Calu3 (cell line): Measurements from ENCODE around the gene ZFYVE27. TPM values are rescaled to one million over a fixed set of nuclear protein-coding genes. Genes with fewer than 3 reads are reported as not detected.

Experiments used
- BruUV-seq: library from RNA; stranded (reverse); fragments of 400-500 nt; replicated peaks from 2 replicates; lab custom pipeline; 2021; lab: Mats Ljungman, UMichigan
- CTCF ChIA-PET: fragments of 300-600 bp; sonication (Branson Sonifier 250); formaldehyde crosslinking; loops from one replicate; lab custom pipeline; 2022; ENCODE audit warnings: antibody characterized with exemption; lab: Charles Lee
- DNase-seq: peaks from one replicate; pipeline ENCODE4 v3.0.0; 2022
- H3K27ac Mint-ChIP-seq: one replicate; pipeline ENCODE4 v1.8.0; 2022; ENCODE audit warnings: mixed read lengths; ENCODE audit not compliant: unreplicated experiment
- H3K27me3 Mint-ChIP-seq: one replicate; pipeline ENCODE4 v1.8.0; 2022; ENCODE audit warnings: mixed read lengths; ENCODE audit not compliant: unreplicated experiment
- H3K36me3 Mint-ChIP-seq: one replicate; pipeline ENCODE4 v1.8.0; 2022; ENCODE audit warnings: mild to moderate bottlenecking, moderate library complexity, mixed read lengths; ENCODE audit not compliant: insufficient read depth, unreplicated experiment
- H3K4me1 Mint-ChIP-seq: one replicate; pipeline ENCODE4 v1.8.0; 2022; ENCODE audit warnings: mild to moderate bottlenecking, low read depth, mixed read lengths; ENCODE audit not compliant: unreplicated experiment
- H3K4me3 Mint-ChIP-seq: one replicate; pipeline ENCODE4 v1.8.0; 2022; ENCODE audit warnings: mild to moderate bottlenecking, low read depth, moderate library complexity, mixed read lengths; ENCODE audit not compliant: unreplicated experiment
- H3K9me3 Mint-ChIP-seq: one replicate; pipeline ENCODE4 v1.8.0; 2022; ENCODE audit warnings: low read depth, mixed read lengths; ENCODE audit not compliant: unreplicated experiment
- CTCF ChIP-seq: fragments of 200-600 bp; IDR thresholded peaks from one replicate; pipeline ENCODE4 v1.8.0; 2022; ENCODE audit warnings: antibody characterized with exemption; ENCODE audit not compliant: unreplicated experiment
- intact Hi-C: fragments of 100-400 bp; cut with micrococcal nuclease; formaldehyde crosslinking; loops from one replicate; pipeline ENCODE4 v1.10.0; 2022; ENCODE audit not compliant: unreplicated experiment
- total RNA-seq: library from RNA; stranded (reverse); gene quantifications from 2 replicates; pipeline ENCODE4 v1.2.3, GENCODE V29; 2022

The ZFYVE27 gene
- total RNA-seq, 1 experiment from 2014 or later = 28.3 TPM

GRCh38 chr10:97743169-97743943, 6.4 kb downstream of the ZFYVE27 start:
- H3K36me3 Mint-ChIP-seq = peaks cover 40% of the 10 kb centered on the region

GRCh38 chr10:97744405-97745035, 7.6 kb downstream of the ZFYVE27 start:
- no TSS peak for BruUV-seq
- DNase-seq = no peak
- CTCF ChIA-PET = no interaction called here
- Mint-ChIP-seq H3K27ac (no peak overlapping the region), H3K27me3 (no peaks in the 10 kb centered on the region), H3K36me3 (peaks cover 43% of the 10 kb centered on the region), H3K9me3 (no peaks in the 10 kb centered on the region), H3K4me3 (no peak overlapping the region), H3K4me1 (no peaks in the 10 kb centered on the region)
- no peak for TF ChIP-seq CTCF
- intact Hi-C loops = no loop called here

More at GRCh38 chr10:97743169-97743943, 6.4 kb downstream of the ZFYVE27 start:
- no peak for DNase-seq
- TF ChIP-seq CTCF = no peak
- no peaks in the 10 kb centered on the region for H3K27me3 Mint-ChIP-seq
- peaks cover under 1% of the 10 kb centered on the region for H3K4me1 Mint-ChIP-seq
- CTCF ChIA-PET = interaction anchor here (0.6 kb wide), 1 partner anchor 1830 kb away, joined by 3 read pairs; no protein-coding TSS in a partner anchor
- intact Hi-C loops = no loop called here
- BruUV-seq = no TSS peak
- H3K4me3 Mint-ChIP-seq = no peak overlapping the region
- H3K9me3 Mint-ChIP-seq = no peaks in the 10 kb centered on the region
- no peak overlapping the region for H3K27ac Mint-ChIP-seq

GRCh38 chr10:97747573-97747972, 10.6 kb downstream of the ZFYVE27 start:
- Mint-ChIP-seq H3K36me3 (peaks cover 40% of the 10 kb centered on the region), H3K4me1 (no peaks in the 10 kb centered on the region), H3K4me3 (no peak overlapping the region), H3K9me3 (no peaks in the 10 kb centered on the region), H3K27ac (no peak overlapping the region), H3K27me3 (no peaks in the 10 kb centered on the region)
- CTCF ChIA-PET = no interaction called here
- DNase-seq = no peak
- BruUV-seq = no TSS peak
- no peak for TF ChIP-seq CTCF
- intact Hi-C loops = no loop called here

- CTCF ChIA-PET = interaction anchor here (0.6 kb wide), 1 partner anchor 27 kb away, joined by 5 read pairs; no protein-coding TSS in a partner anchor
- BruUV-seq = no TSS peak
- intact Hi-C loops = no loop called here
- Mint-ChIP-seq H3K27me3 (no peaks in the 10 kb centered on the region), H3K9me3 (no peaks in the 10 kb centered on the region), H3K4me1 (no peaks in the 10 kb centered on the region), H3K36me3 (peaks cover 40% of the 10 kb centered on the region), H3K27ac (no peak overlapping the region), H3K4me3 (no peak overlapping the region)
- no peak for DNase-seq
- TF ChIP-seq CTCF = no peak
Observed at GRCh38 chr10:97748116-97748515, 11.2 kb downstream of the ZFYVE27 start.
